Endometrial microvascular endothelial cells (primary cell): ENCODE data around the gene DTNB. TPM values are rescaled to one million over a fixed set of nuclear protein-coding genes. Genes with fewer than 3 reads are reported as not detected.

Experiments
- in situ Hi-C: cut with HindIII; loops from 2 replicates; pipeline ENCODE4 v1.10.0; 2017; ENCODE audit warnings: low sequenced_read_pairs, low pct_unique_long_range_greater_than_20kb; ENCODE audit errors: inconsistent ontology term
- total RNA-seq: library from RNA; depleted of rRNA; stranded (reverse); fragments of >200 nt; gene quantifications from one replicate; pipeline ENCODE4 v1.2.3, GENCODE V29; 2015; ENCODE audit errors: inconsistent ontology term

The DTNB gene
- total RNA-seq, 1 donor from 2014 or later = 2.6 TPM

DNA sequence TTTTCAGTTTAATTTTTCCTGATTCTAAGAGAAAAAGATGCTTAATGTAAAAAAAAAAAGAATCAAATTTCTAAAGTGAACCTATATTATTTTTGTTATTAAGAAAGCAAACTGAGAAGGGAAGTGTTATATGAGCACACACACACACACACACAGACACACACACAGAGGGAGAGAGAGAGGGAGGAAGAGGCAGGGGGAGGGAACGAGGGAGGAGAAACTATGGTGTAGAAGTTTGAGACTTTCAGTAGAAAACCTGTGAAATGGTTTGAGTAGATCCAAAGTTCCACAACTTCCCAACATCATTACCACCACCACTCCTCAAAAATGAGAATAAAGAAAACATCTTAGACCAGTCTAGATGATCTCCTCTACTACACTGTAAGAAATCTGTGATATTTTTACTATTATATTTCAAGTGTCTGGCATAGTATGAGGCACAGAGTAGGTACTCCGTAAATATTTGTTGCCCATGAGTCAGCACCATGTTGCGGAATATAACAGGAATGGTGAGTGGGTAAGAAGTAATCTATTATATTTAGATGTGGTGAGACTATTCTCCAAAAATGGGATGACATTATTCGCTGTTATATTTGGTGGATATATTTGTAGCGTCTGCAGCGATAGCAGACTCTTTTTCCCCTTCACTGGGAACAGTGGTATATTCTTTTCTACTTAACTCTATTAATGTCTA is 182.2 kb downstream of the DTNB start:
- in situ Hi-C loops = no loop called here

DNA sequence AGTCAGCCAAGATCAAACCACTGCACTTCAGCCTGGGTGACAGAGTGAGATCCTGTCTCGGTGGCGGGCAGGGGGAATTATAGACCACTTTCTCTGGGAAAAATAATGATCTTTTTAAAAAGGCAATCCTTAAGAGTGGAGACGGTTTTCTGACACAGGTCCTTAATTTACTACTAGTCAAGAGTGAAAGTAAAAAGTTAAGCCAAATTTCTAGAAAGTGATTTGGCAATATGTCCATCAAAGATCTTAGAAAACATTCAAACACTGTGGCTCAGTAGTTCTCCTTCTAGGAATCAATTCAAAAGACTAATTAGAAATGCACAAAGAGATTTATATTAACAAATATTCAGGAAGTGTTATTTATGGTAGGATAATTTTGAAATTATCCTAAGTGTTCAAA is 183.2 kb downstream of the DTNB start:
- in situ Hi-C loops = no loop called here

DNA sequence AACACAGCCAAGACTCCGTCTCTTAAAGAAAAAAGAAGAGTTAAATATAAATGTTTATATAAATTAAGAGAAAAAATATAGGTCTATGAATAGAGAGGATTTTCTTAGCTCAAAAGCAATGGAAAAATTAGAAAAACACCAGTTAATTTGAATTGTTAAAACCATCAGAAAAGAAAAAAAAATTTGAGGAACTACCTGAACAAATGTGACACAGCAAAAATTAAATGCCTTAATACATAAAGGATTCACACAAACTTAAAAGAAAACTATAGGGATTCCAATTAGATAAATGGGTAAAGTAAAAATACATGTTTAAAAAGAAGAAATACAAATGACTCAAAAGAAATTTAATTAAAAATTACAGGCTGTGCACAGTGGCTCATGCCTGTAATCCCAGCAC is 183.7 kb downstream of the DTNB start:
- in situ Hi-C loops = no loop called here

DNA sequence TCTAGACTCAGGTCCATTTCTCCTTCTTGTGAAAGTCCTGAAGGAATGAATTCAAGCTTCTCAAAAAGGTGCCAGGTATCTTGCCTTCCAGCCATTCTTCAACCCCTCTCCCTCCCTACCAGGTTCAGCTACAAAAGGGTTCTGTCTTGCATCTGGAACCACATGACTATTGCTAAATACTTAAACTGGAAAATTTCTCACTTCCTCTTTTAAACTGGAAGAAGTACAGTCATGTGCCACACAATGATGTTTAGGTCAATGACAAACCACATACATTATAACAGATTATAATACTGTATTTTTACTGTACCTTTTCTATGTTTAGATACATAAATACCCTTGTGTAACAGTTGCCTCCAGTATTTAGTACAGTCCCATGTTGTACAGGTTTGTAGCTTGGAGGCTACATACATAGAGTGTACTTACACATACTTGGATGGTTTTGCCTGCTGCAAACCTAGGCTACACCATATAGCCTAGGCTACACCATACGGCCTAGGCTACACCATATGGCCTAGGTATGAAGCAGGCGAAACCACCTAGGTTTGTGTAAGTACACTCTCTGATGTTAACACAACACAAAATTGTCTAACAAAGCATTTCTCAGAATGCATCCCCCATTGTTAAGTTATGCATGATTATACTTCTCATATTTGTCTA is 189.6 kb downstream of the DTNB start:
- in situ Hi-C loops = no loop called here

DNA sequence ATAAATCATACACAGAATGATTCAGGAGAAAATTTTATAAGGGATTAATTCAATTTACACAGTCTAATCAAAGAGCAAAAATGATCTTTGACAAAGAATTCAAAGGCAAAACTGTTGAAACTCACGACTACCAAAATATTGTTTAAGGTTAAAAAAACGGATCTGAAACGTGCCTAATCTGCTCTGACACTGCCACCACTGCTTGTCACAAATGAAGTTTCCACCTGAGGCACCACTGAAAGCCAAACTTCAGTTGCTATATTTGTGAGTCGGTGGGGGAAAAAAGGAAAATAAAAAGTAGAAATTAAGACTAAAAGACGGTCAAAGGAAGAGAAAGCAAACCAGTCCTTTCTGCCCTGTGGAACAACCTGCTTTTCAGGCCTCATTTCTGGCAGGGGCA is 191.0 kb downstream of the DTNB start:
- in situ Hi-C loops = no loop called here

DNA sequence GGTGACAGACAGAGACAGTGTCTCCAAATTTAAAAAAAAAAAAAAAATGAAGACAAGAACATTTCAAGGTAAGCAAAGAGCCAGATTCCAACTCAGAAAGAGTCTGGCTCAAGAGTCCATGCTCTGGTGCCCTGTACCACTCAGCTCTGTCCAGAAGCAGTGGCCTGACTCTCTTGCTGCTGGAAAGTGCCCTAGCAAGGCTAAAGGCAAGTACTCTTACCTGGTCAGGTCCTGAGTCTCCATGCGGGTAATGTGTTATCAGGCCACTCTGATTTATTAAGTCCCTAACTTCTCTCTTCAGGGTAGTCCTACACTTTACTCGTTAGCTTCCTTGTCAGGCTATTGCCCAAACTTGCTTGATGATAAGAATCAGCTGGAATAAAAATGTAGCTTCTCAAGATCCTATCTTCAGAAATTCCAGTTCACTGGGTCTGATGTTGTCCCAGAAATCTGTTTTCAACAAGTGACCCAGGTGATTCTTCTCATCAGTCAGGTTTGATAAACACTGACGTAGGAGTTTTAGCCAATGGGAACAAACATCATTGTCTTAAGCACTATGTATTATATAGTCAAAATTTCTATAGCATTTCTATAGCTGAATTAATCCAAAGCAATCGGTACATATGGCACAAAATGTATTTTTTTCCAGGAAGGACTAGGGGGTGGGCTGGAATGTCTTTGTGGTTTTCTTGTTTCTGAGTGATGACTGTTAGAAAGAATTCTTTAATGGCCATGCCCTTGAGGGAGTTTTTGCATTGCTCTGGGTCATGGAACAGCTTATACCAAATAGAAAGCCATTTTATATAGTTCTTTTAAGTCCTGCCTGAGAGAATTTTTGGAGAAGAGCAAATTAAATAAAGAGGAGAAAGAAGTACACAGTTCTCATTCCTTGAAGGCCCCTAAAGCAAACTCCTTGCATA is 191.7 kb downstream of the DTNB start:
- in situ Hi-C loops = no loop called here

DNA sequence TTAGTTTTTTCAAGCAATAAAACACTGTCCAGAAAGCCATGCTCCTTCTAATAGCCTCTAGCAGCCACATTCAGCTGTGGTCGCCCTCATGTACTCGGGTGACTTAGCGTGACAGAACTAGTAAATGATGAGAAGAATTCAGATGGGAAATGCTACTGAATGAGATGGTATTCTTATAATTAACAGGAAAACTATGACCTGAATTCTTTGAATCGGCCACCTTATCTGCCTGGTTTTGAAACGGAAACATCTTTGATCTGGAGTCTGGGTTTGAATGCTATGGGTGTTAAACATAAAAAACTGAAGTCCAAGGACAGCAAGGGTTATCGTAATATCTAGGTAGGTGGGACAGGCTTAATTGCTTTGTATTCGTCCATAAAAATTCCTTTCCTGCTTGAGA is 192.8 kb downstream of the DTNB start:
- in situ Hi-C loops = no loop called here

DNA sequence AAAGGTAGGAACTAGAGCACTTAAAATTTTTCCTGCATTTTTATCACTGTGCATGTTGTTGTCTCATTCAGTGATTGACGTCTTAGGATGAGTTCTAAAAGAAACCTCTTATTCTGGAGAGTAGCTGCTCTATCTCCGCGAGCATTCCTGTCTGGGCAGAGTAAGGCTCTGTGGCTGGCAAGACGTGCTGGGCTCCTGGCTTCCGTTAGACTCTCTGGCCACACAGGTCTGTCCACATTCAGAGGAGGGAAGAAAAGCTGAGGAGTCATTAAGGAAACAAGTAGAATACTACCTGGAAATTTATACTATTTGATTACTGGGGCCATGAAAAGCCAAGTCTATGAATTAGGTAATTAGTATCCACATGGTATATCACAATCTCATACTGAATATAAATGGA is 193.6 kb downstream of the DTNB start:
- in situ Hi-C loops = no loop called here

DNA sequence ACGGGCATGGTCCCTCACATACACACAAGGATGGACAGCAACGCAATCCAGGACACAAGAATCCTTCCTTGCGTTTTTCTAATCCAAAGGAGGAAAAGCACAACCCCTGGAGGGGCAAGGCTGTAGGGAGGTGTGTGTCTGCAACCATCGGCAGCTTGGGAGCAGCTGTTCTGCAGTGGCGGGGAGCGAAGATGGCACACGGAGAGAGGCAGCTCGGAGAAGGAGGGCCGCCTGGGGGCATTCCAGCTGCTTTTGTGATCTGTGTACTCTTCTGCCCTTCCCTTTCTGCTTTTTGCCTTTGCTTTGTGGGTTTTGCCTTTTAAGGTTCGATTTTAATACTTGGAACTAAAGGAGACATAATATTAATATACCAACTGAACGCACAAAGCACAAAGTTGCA is 194.6 kb downstream of the DTNB start:
- in situ Hi-C loops = no loop called here

DNA sequence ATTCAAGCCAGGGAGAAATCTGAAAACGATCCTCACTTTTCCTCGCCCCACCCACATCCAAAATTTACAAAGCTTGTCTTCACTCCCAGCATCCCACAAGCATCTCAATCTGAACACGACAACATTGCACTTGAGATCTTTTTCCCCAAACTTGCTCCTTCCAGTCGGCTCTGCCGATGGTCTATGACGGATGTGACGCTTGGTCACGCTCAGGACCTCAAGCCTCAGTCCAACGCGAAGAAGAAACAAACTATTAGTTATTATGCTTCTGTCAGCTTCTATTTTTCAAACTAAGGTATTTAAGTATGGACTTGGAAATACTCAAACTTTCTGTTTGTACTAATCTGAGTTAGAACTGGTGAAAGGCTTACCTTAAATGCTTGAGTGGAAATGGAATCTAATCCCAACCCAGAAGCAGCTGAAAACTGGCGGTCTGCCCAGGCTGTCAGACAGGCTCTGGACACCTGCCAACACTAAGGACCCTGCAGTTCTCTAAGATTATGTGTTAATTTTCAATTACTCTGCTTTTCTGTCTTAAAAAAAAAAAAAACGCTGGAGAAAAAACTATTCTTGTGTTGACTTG is 199.5 kb downstream of the DTNB start:
- in situ Hi-C loops = no loop called here

DNA sequence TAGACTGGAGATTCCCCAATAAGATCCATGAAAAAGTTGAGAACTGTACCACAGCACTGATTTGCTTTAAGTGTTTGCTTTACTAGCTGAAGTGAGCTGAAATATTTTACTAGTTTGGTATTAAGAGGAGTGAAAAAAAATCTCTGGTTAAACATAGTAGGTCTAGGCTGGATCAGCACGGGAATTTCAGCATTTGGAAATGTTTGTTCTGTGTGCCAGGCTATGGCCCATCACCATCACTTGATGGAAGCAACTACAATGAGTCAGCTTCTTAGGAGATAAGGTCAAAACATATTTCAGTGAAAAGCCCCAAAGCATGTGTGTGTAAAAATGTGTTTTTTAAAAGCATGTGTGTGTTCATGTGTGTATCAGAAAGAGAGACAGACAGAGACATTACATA is 200.2 kb downstream of the DTNB start:
- in situ Hi-C loops = no loop called here

DNA sequence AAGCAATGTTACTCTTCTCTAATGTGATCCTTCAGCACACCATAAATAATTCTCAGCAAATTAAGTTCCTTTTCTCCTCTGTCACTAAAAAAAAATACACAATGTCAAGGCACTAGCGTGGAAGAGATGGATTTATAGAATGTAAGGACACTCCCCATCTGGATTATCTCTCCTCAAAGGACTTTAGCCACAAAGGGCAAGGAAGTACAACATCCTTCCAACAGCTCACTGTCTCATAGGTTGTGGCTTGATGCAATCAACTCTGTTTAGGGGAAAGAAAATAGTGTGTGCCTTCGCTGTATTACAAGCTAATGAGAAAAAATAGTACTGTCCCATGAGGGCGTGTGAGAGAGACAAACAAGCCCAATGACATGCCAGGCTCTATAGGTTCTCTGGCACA is 202.6 kb downstream of the DTNB start:
- in situ Hi-C loops = no loop called here

DNA sequence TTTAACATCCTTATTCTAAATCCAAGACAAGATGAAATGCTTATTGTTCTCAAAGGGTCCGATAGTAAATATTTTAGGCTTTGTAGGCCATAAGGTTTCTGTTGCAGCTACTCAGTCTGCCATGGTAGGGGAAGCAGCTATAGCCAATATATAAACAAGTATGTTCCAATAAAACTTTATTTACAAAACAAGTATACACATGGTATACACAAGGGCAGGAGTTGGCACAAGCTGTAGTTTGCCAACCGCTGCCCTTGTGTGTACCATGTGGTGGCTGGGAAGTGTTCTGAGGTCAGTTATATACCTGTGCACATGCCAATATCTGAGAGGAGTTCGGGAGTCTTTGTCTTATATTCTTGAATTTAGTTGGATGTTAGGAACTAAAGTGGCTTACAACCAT is 205.6 kb downstream of the DTNB start:
- in situ Hi-C loops = no loop called here

DNA sequence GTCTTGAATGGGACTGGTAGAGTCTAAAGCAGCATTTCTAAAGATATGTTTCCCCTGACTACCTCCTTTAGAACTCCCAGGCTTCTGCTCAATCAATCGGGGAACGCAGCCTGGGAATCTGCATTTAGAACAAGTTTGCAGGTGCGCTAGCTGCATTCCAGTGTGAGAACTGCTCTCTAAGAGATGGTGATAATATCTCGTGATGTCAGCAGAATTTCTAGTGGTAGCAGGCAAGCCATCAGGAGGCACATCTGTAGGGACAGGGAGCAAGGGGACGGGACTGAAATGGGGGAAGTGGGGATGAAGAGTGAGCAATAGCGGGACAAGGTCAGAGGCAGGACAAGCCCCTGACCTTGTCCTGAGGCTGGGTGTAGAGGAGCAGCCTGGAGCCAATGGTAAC is 211.4 kb downstream of the DTNB start:
- in situ Hi-C loops = no loop called here

DNA sequence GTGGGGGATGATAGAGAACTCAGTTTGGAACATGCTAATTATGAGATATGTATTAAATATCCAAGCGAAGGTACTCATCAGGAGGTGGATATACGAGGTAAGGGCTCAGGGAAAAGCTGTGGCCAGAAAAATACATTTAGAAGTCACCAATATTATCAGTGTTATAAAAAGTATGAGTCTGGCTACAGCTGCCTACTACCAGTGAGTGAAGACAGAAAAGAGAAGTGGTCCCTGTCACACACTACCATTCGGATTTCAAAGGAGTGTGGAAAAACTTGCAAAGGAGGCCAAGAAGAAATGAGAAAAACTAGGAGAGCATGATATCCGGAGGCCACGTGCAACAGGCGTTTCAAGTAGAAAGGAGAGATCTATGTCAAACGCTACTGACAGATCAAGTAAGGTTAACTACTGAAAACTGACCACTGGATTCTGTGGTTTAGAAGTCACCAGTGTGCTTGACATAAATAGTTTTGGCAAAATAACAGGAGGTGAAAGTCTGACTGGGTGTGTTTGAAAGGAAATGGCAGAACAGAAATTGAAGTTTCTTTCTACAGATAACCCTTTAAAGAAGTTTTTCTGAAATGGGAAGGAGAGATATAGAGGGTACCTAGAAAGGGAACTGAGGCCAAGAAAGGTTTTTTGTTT is 213.0 kb downstream of the DTNB start:
- in situ Hi-C loops = no loop called here

DNA sequence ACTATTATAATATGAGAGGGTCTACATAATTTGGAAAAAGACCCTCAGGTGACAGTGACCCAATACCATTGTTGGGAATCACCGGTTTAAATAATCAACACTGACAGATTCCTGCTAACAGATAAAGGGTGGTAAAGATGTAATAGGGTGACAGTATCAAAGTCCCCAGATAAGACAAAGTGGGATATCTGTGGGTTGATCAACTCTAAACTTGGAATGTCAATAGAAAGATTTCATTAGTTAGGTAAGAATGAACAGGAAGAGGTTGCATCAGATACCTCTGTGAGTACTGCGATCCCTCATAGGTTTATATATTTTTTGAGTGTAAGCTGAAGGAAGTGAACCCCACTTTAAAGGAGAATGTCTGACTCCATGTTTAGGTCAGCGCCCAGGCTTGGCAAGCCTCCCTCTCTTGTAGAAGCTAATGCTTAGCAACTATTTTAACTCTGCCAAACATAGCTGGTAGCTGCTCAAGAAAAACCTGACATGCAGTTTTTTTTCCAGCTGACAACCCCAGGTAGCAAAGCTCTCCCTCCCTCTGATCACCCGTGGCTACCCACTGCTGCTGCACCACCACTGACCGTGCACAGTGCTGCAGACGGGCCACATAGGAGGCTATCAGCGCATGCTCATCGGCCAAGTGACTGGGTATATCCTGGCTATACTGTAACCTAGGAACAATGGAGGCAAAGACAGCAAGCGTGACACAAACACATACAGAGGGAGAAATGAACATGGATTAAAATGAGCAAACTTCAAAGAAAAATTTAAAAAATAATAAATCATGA is 218.4 kb downstream of the DTNB start:
- in situ Hi-C loops = no loop called here

DNA sequence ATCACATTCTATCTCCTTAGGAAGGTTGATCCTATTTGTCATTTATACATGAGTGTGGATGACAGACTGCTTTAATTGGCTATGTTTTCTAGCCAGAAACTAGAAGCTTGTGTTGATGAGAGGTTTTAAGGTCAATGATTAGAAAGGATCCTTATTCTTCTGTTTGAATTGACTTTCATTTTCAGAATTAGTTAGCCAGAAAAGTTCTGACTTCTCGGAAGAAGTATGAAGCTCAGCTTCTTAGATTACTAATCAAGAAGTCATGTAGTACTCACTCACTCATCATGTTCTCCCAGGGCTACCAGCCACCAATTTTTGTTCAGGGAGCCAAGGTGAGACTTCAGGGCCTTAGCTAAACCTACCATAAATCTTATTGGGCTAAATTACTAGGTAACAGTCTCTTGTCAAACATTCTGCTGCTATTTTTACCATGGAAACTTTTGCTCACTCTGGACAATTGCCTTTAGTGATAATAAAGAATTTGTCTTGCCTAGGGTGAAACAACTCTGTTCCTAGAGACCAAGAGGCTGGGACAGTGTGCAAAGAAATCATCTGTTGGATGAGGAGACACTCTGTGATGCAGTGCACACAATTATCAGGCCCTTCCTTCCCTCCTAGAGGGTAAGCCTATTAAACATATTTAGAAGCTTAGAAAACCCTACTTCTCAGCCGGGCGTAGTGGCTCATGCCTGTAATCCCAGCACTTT is 220.0 kb downstream of the DTNB start:
- in situ Hi-C loops = no loop called here

DNA sequence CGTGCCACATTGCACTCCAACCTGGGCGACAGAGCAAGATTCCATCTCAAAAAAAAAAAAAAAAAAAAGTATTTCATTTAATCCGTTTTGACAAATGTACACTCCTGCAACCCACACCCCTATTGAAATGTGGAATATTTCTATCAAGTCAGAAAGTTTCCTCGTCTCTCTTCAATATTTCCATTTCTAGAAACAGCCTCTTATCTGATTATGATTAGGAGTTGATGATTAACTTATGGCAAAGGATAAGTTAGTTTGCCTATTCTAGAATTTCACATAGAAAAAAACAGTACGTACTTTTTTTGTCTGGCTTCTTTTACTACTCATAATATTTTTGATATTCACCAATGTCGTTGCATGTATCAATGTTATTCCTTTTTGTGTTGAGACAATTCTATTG is 224.6 kb downstream of the DTNB start:
- in situ Hi-C loops = no loop called here
